SU-DHL-6 (cell line): ENCODE results near the gene FOXO3.
"Not testable (repeated sequence)": the region's sequence is repeated elsewhere in the genome, so short reads cannot be mapped to it uniquely, and the experiment has no call there.

Source experiments
- H2AFZ ChIP-seq: fragments of 200-600 bp; sonication (generic); 2 replicates; pipeline ENCODE4 v1.6.1; 2014; ENCODE audit warnings: low read depth, mild to moderate bottlenecking, moderate library complexity, mixed read lengths, antibody characterized with exemption, low read length; ENCODE audit not compliant: severe bottlenecking
- H3F3A ChIP-seq: fragments of 200-600 bp; shearing (Covaris generic); 2 replicates; pipeline ENCODE4 v1.6.0; 2016; ENCODE audit warnings: antibody characterized with exemption, mild to moderate bottlenecking; ENCODE audit not compliant: insufficient read depth
- H3K27ac ChIP-seq: fragments of 200-600 bp; sonication (generic); 2 replicates; pipeline ENCODE4 v1.5.1; 2016; ENCODE audit warnings: low read depth, mild to moderate bottlenecking, low read length, moderate library complexity, mixed read lengths
- H3K27me3 ChIP-seq: fragments of 200-600 bp; sonication (generic), shearing (Covaris generic); 2 replicates; pipeline ENCODE4 v1.6.0; 2014; ENCODE audit warnings: mild to moderate bottlenecking, low read length
- H3K36me3 ChIP-seq: fragments of 200-600 bp; sonication (generic); 2 replicates; pipeline ENCODE4 v1.6.1; 2014; ENCODE audit warnings: mild to moderate bottlenecking, low read length, mixed read lengths
- H3K4me2 ChIP-seq: fragments of 300-600, 200-600 bp; shearing (Covaris generic), sonication (generic); 2 replicates; pipeline ENCODE4 v1.6.0; 2014; ENCODE audit warnings: low read length, low read depth, mild to moderate bottlenecking; ENCODE audit not compliant: poor library complexity, severe bottlenecking
- H3K4me3 ChIP-seq: fragments of 200-600 bp; sonication (generic); 2 replicates; pipeline ENCODE4 v1.5.1; 2014; ENCODE audit warnings: antibody characterized with exemption, low read length, mild to moderate bottlenecking, mixed read lengths; ENCODE audit not compliant: insufficient read depth, poor library complexity, severe bottlenecking
- H3K79me2 ChIP-seq: fragments of 200-600 bp; sonication (generic); 2 replicates; pipeline ENCODE4 v1.6.1; 2014; ENCODE audit warnings: mild to moderate bottlenecking, low read length, moderate library complexity; ENCODE audit not compliant: insufficient read depth
- H3K9ac ChIP-seq: fragments of 200-600 bp; sonication (generic); 2 replicates; pipeline ENCODE4 v1.7.0; 2014; ENCODE audit warnings: mild to moderate bottlenecking, low read length
- H3K9me2 ChIP-seq: fragments of 200-600 bp; sonication (generic); replicated peaks from 2 replicates; pipeline ENCODE4 v1.6.1; 2014; ENCODE audit warnings: low read length; ENCODE audit not compliant: insufficient read depth
- H3K9me3 ChIP-seq: fragments of 200-600 bp; sonication (generic); 2 replicates; pipeline ENCODE4 v1.6.1; 2014; ENCODE audit warnings: low read length, mixed read lengths; ENCODE audit not compliant: insufficient read depth
- H4K20me1 ChIP-seq: fragments of 200-600 bp; sonication (generic); 2 replicates; pipeline ENCODE4 v1.6.1; 2014; ENCODE audit warnings: low read depth, mild to moderate bottlenecking, antibody characterized with exemption, low read length, moderate library complexity, mixed read lengths
- EZH2phosphoT487 ChIP-seq: fragments of 200-600 bp; sonication (generic), shearing (Covaris generic); conservative IDR thresholded peaks from 2 replicates; pipeline ENCODE4 v1.6.1; 2018; ENCODE audit warnings: mild to moderate bottlenecking, antibody characterized with exemption, low read length, moderate library complexity, mixed read lengths
- TF ChIP-seq, protein P1 (sequence below): fragments of 200-600 bp; sonication (generic); IDR thresholded peaks from one replicate; pipeline ENCODE4 v1.5.1; 2017; ENCODE audit warnings: antibody characterized with exemption, mild to moderate bottlenecking, low read length, moderate library complexity; ENCODE audit not compliant: insufficient read depth, poor library complexity, severe bottlenecking

Gene FOXO3

DNA sequence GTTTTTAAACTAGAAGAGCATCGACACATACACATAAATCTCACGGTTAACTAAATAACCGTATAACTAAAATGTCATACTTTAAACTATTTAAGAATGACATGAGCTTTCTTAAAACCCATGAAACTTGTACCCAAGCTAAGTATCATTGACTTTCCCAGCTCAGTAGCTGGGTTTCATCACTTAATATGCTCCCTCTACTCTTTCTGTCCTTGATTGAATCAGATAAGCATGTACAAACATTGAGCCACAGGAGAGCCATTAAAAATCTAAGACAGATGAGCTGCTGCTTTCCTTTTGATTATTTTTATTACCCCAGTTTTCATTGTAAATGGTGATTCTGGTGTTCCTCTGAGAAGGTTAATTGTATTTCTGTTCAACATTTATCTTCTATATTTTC lies 115.8 kb downstream of the FOXO3 start:
- H3F3A ChIP-seq, result no peaks in the 10 kb centered on the region
- no peaks in the 10 kb centered on the region for H3K9me2 ChIP-seq
- no peak overlapping the region for H3K4me3 ChIP-seq
- no peak overlapping the region for H3K4me2 ChIP-seq
- no peaks in the 10 kb centered on the region for H3K79me2 ChIP-seq
- no peak overlapping the region for H3K27ac ChIP-seq
- no peak overlapping the region for H2AFZ ChIP-seq
- no peaks in the 10 kb centered on the region for H4K20me1 ChIP-seq
- no peak for TF ChIP-seq EZH2phosphoT487
- TF ChIP-seq, protein P1, sequence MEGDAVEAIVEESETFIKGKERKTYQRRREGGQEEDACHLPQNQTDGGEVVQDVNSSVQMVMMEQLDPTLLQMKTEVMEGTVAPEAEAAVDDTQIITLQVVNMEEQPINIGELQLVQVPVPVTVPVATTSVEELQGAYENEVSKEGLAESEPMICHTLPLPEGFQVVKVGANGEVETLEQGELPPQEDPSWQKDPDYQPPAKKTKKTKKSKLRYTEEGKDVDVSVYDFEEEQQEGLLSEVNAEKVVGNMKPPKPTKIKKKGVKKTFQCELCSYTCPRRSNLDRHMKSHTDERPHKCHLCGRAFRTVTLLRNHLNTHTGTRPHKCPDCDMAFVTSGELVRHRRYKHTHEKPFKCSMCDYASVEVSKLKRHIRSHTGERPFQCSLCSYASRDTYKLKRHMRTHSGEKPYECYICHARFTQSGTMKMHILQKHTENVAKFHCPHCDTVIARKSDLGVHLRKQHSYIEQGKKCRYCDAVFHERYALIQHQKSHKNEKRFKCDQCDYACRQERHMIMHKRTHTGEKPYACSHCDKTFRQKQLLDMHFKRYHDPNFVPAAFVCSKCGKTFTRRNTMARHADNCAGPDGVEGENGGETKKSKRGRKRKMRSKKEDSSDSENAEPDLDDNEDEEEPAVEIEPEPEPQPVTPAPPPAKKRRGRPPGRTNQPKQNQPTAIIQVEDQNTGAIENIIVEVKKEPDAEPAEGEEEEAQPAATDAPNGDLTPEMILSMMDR, result no peak
- H3K9me3 ChIP-seq, result no peaks in the 10 kb centered on the region
- no peaks in the 10 kb centered on the region for H3K36me3 ChIP-seq
- H3K27me3 ChIP-seq, result no peaks in the 10 kb centered on the region
- no peak overlapping the region for H3K9ac ChIP-seq

DNA sequence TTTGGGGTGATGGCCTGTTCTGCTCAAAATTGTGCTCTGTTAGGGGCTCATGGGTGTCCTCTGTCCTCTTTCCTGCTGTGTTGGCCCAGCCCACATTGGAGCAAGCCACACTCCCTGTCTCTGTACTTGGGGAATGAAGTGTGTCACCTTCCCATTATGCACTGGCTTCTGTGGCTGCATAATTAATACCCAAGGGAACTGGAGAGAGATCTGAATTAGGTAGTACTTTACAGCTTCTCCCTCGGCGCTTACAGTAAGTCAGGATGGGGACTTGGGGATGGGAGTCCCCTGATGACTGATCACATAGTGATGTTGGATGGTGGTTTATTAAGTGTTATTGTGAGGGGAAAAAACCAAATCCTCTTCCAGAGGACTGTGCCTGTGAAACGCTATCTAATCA lies 116.6 kb downstream of the FOXO3 start:
- H3K4me3 ChIP-seq, result no peak overlapping the region
- H3F3A ChIP-seq, result no peaks in the 10 kb centered on the region
- no peak overlapping the region for H3K4me2 ChIP-seq
- no peak overlapping the region for H3K27ac ChIP-seq
- H2AFZ ChIP-seq, result no peak overlapping the region
- H3K79me2 ChIP-seq, result no peaks in the 10 kb centered on the region
- H3K9me3 ChIP-seq, result no peaks in the 10 kb centered on the region
- TF ChIP-seq, protein P1, result no peak
- TF ChIP-seq EZH2phosphoT487, result no peak
- no peaks in the 10 kb centered on the region for H3K9me2 ChIP-seq
- no peaks in the 10 kb centered on the region for H3K36me3 ChIP-seq
- no peak overlapping the region for H3K9ac ChIP-seq
- no peaks in the 10 kb centered on the region for H3K27me3 ChIP-seq
- no peaks in the 10 kb centered on the region for H4K20me1 ChIP-seq

DNA sequence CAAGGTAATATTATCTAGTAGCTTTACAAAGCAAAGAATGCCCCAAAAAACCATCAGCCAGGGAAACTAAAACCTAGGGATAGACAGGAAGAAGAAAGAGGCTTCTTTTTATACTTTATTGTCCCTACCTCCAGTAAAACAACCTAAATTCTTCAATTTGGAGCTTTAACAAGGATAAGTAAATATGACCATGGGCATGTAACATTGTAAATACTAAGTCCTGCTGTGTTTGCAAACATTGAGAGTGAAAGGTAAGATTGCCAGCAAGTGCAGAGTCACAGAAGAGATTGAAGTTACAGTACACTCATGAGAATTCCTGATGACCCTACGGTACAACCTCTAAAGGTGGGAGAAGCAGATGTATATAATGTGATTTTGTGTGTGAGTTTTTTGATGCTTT lies 117.2 kb downstream of the FOXO3 start:
- H3K79me2 ChIP-seq, result no peaks in the 10 kb centered on the region

DNA sequence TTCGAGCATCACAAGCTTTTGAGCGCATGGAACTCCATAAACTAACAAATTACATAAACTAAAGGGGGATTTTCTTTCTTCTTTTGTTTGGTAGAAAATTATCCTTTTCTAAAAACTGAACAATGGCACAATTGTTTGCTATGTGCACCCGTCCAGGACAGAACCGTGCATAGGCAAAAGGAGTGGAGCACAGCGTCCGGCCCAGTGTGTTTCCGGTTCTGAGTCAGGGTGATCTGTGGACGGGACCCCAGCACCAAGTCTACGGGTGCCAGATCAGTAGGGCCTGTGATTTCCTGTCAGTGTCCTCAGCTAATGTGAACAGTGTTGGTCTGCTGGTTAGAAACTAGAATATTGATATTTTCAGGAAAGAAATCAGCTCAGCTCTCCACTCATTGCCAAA lies 119.6 kb downstream of the FOXO3 start:
- H3K27ac ChIP-seq, H3K79me2 ChIP-seq, H3K9me3 ChIP-seq, H3K9me2 ChIP-seq, H4K20me1 ChIP-seq, H3K9ac ChIP-seq, H3K27me3 ChIP-seq, H3K36me3 ChIP-seq, H3K4me3 ChIP-seq, H2AFZ ChIP-seq, H3K4me2 ChIP-seq, H3F3A ChIP-seq: not testable (repeated sequence)

More for the DNA sequence above, 117.2 kb downstream of the FOXO3 start:
- Histone ChIP-seq H3K36me3 (no peaks in the 10 kb centered on the region), H3K9me2 (no peaks in the 10 kb centered on the region), H3K27me3 (no peaks in the 10 kb centered on the region), H3K4me3 (no peak overlapping the region), H3K27ac (no peak overlapping the region), H3K9me3 (no peaks in the 10 kb centered on the region), H2AFZ (no peak overlapping the region), H3K9ac (no peak overlapping the region), H3F3A (no peaks in the 10 kb centered on the region), H4K20me1 (no peaks in the 10 kb centered on the region), H3K4me2 (no peak overlapping the region)
- no peak for TF ChIP-seq EZH2phosphoT487
- TF ChIP-seq, protein P1, result no peak

DNA sequence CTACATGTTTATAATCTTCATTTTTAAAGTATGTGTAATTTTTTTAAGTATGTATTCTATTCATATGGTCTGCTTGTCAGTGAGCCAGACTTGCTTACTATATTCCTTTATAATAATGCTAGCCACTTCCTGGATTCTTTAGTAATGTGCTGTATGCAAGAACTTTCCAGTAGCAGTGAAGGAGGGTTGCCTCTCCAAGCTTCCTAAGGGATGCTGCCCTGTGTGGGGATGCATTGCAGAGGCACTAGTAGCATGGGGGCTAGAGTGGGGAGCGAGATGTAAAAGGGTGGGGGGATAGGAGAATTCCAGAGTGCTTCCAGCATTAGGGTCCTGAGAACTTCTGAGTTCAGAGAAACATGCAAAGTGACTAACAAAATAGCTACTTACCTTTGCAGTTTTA lies 121.0 kb downstream of the FOXO3 start:
- not testable (repeated sequence) for H3K4me2 ChIP-seq, H3F3A ChIP-seq

DNA sequence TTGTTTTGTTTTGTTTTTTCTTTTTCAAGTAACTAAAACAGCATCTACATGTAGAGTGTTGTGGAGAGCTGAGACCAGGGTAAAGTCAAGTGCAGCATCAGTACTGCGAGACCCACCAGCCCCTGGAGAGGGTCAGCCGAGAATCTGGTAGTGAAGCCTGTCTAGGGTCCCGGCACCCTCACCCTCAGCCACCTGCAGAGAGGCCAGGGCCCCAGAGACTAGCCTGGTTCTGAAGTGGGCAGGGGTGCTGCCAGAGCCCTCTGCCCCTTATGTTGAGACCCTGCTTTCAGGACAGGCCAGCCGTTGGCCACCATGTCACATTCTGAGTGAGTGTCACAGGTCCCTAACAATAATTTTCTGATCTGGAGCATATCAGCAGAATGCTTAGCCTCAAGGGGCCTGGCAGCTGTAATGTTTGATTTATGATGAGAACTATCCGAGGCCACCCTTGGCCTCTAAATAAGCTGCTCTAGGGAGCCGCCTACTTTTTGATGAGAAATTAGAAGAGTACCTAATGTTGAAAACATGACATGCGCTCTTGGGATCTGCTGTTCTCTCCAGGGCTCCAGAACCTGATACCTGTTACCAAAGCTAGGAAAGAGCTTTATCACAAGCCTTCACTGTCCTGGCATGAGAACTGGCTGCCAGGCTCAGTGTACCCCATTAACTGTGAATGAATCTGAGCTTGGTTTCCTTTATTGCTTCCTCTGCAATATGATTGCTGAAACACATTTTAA lies 121.8 kb downstream of the FOXO3 start:
- not testable (repeated sequence) for H3K36me3 ChIP-seq, H3K27ac ChIP-seq, H4K20me1 ChIP-seq

More for the DNA sequence above, 121.0 kb downstream of the FOXO3 start:
- H3K4me3 ChIP-seq, H3K9me2 ChIP-seq, H2AFZ ChIP-seq, H3K27me3 ChIP-seq, H3K27ac ChIP-seq, H3K9me3 ChIP-seq, H3K79me2 ChIP-seq, H3K36me3 ChIP-seq, H4K20me1 ChIP-seq, H3K9ac ChIP-seq: not testable (repeated sequence)

More for the DNA sequence above, 121.8 kb downstream of the FOXO3 start:
- H3K9ac ChIP-seq, H2AFZ ChIP-seq, H3K4me3 ChIP-seq, H3K9me3 ChIP-seq, H3K79me2 ChIP-seq, H3K27me3 ChIP-seq, H3K9me2 ChIP-seq, H3K4me2 ChIP-seq, H3F3A ChIP-seq: not testable (repeated sequence)
